Ovary (tissue), 3 donors: ENCODE data around the gene MPP2.

Experiments used
- CTCF ChIP-seq, 3 donors: fragments of 450-650 bp in 2 of 3; fragments of 200-600 bp in 1 of 3; IDR thresholded peaks; one replicate each; pipeline versions ENCODE4 v1.5.1 to v1.8.0; 2016 to 2022; ENCODE audit warnings: antibody characterized with exemption in 3 of 3, mild to moderate bottlenecking in 1 of 3
- POLR2A ChIP-seq: fragments of 450-650 bp; IDR thresholded peaks from one replicate; pipeline ENCODE4 v1.6.1; 2017; ENCODE audit warnings: antibody characterized with exemption, mild to moderate bottlenecking, moderate library complexity
- donor health status: DM: no; HTN: no; CAD: no.

- TF ChIP-seq POLR2A, result no peak
- peak; percentile 81 to 92 (median 87) for TF ChIP-seq CTCF (IDR thresholded peaks at IDR 0.05)
Observed at GRCh38 chr17:43878260-43879175, 28.8 kb downstream of the MPP2 start.
